ENCODE measurements around the gene NEU4. TPM values are rescaled to one million over a fixed set of nuclear protein-coding genes. Genes with fewer than 3 reads are reported as not detected.

The NEU4 gene
- polyA plus RNA-seq, 1 donor: 0.67 TPM

DNA sequence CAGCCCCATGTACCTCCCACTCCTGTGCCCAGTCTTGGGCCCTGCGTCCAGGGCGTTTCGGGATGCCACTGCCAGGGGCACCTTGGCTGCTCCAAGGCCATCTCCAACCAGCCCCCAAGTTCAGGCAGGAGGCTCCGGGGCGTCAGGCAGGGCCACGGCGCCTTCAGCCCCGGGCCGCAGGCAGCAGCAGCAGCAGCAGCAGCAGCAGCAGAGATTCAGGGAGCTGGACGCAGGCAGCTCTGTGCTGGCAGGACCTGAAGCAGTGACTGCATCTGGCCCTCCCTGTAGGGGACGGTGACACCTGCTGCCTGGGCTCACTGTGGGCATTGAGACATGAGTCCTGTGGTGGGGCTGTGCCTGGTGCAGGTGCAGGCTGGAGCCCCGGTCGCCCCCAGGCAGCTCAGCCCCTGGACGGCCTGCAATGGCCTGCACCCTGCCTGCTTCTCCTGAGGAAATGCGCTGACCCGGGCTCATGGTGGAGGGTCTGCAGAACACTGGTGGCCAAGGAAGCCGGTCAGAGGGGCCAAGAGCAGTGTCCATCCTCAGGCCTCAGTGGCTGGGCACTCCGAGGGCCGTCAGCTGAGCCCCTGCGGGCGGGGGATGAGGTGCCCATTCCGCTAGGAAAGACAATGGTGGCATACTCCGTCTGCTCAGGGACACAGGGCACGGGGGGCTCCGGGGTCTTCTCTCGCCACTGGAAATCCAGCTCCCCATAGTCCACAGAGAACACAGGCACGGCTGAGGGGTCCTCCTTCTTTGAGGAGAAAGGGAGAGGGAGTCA, 41.7 kb downstream of the NEU4 start:
- no peaks in the 10 kb centered on the region for H3K27me3 ChIP-seq (ENCODE audit: control insufficient read depth, insufficient read depth, low read length)
- H3K4me3 ChIP-seq (ENCODE audit: low read length): no peak overlapping the region
- H3K9me3 ChIP-seq (ENCODE audit: control insufficient read depth, low read depth, low read length): no peaks in the 10 kb centered on the region
- no peaks in the 10 kb centered on the region for H3K36me3 ChIP-seq (ENCODE audit: control insufficient read depth, insufficient read depth, low read length)
- no peaks in the 10 kb centered on the region for H3K4me1 ChIP-seq (ENCODE audit: control insufficient read depth, insufficient read depth, low read length)
- WGBS (ENCODE audit: insufficient coverage, low lambda C conversion rate): no CpG with 5 or more reads among the region's 27 CpGs
- DNase-seq: no peak
- H3K27ac ChIP-seq (ENCODE audit: low read length): no peak overlapping the region

DNA sequence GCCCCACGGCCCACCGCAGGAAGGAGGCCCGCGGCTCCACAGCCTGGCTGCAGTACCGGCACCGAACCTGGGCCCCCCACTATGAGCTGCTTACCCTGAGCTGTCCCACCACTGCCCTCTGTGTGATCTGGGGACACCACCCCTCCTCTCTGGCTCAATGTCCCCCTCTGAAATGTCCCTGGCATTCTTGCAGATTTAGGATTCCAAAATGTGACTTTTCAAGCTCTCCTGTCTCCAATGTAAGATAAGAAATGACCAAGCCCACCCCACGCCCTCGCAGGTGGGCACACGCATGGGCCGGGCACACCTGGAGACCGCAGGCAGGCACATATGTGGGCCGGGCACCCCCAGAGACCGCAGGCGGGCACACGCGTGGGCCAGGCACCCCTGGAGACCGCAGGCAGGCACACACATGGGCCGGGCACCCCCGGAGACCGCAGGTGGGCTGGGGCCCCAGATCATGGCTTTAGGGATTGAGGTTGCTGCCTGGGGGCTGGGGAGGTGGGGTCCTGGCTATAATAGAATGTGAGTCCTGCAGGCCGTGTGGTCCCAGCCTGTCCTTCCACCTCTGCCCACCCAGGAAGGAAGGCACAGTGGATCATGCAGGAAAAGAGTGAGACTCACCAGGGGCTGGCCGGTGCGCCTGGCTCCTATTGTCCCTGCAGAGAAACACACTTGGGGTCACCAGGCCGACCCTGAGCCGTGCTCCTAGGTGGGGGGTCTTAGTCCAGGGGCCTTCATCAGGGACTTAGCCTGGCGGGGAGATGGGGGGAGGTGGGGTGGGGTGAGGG, 42.5 kb downstream of the NEU4 start:
- Histone ChIP-seq H3K36me3 (ENCODE audit: control insufficient read depth, insufficient read depth, low read length) (no peaks in the 10 kb centered on the region), H3K27me3 (ENCODE audit: control insufficient read depth, insufficient read depth, low read length) (no peaks in the 10 kb centered on the region), H3K4me1 (ENCODE audit: control insufficient read depth, insufficient read depth, low read length) (no peaks in the 10 kb centered on the region), H3K9me3 (ENCODE audit: control insufficient read depth, low read depth, low read length) (no peaks in the 10 kb centered on the region), H3K27ac (ENCODE audit: low read length) (no peak overlapping the region), H3K4me3 (ENCODE audit: low read length) (no peak overlapping the region)
- no peak for DNase-seq
- no CpG with 5 or more reads among the region's 26 CpGs for WGBS (ENCODE audit: insufficient coverage, low lambda C conversion rate)

DNA sequence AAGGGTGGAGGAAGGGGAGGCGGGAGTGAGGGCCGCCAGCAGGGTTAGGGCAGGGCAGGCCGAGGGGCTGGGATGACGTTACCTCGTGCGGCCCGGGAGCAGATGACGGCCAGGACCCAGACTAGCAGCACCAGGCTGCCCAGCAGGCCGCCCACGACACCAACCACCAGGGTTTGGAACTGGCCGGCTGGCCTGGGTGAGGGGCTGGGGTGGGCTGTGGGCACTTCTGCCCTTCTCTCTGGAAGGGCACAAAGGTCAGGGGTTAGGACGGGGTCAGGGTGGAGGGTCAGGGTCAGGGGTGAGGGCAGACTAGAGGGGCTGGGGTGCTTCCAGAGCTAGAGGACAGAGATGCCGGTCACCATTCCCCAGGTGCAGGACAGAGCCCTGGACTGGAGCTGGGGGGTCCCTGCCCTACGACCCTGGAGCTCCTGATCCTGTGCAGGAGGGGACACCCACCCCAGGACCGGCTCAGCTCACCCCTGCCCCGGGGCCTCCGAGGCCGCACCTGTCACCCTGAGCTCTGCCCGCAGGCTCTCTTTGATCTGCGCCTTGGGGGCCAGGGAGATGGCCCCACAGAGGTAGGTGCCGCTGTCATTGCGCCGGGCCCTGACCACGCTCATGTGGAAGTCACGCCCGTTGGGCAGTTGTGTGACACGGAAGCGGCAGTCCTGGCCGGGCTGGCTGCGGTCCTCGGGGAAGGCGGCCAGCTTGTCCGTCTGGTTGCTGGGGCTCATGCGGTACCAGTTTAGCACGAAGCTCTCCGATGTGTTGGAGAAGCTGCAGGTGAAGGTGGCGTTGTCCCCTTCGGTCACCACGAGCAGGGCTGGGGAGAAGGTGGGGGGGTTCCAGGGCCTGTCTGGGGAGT, 43.4 kb downstream of the NEU4 start:
- H3K9me3 ChIP-seq (ENCODE audit: control insufficient read depth, low read depth, low read length): no peaks in the 10 kb centered on the region
- H3K27me3 ChIP-seq (ENCODE audit: control insufficient read depth, insufficient read depth, low read length): no peaks in the 10 kb centered on the region
- DNase-seq: no peak
- H3K27ac ChIP-seq (ENCODE audit: low read length): no peak overlapping the region
- no peak overlapping the region for H3K4me3 ChIP-seq (ENCODE audit: low read length)
- no peaks in the 10 kb centered on the region for H3K4me1 ChIP-seq (ENCODE audit: control insufficient read depth, insufficient read depth, low read length)
- no peaks in the 10 kb centered on the region for H3K36me3 ChIP-seq (ENCODE audit: control insufficient read depth, insufficient read depth, low read length)
- no CpG with 5 or more reads among the region's 39 CpGs for WGBS (ENCODE audit: insufficient coverage, low lambda C conversion rate)

GRCh38 chr2:241852981-241853631, 44.1 kb downstream of the NEU4 start:
- no peak overlapping the region for H3K27ac ChIP-seq (ENCODE audit: low read length)
- no peak for DNase-seq
- H3K4me3 ChIP-seq (ENCODE audit: low read length): no peak overlapping the region
- no peaks in the 10 kb centered on the region for H3K36me3 ChIP-seq (ENCODE audit: control insufficient read depth, insufficient read depth, low read length)
- H3K9me3 ChIP-seq (ENCODE audit: control insufficient read depth, low read depth, low read length): no peaks in the 10 kb centered on the region
- no peaks in the 10 kb centered on the region for H3K4me1 ChIP-seq (ENCODE audit: control insufficient read depth, insufficient read depth, low read length)
- H3K27me3 ChIP-seq (ENCODE audit: control insufficient read depth, insufficient read depth, low read length): peaks cover 3% of the 10 kb centered on the region
- WGBS (ENCODE audit: insufficient coverage, low lambda C conversion rate): no CpG with 5 or more reads among the region's 10 CpGs

DNA sequence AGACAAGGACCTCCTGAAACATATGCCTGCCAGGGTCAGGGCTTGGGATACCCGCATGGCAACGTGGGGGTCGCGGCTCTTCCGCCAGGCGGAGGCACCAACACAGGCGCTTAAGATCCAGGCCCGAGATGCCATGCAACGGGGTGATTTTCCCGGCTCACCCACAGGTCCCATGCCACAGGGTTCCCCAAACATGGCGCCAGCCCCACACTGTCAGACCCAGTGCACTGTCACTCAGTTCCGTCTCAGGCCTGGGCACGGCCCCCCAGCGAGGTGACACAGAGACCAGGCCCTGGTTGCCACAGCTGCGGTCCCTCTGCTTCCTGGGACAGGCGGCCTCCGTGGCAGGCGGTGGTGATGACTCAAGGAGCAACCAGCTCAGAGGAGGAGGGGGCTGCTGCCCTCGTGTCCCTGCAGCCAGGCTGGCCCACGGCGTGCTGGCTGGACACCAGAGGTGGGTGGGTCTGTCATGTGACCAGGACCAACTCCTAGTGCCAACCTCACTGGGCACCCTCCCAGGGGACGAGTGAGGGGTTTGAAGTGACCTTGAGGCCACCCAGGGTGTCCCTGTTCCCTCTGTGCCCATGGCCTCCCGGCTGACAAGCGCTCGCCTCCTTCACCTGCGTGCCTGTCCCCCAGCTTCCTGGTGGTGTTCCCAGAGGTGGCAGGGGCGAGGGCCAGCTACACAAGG, 44.8 kb downstream of the NEU4 start:
- Histone ChIP-seq H3K36me3 (ENCODE audit: control insufficient read depth, insufficient read depth, low read length) (no peaks in the 10 kb centered on the region), H3K4me1 (ENCODE audit: control insufficient read depth, insufficient read depth, low read length) (no peaks in the 10 kb centered on the region), H3K9me3 (ENCODE audit: control insufficient read depth, low read depth, low read length) (no peaks in the 10 kb centered on the region), H3K27me3 (ENCODE audit: control insufficient read depth, insufficient read depth, low read length) (peaks cover 8% of the 10 kb centered on the region), H3K27ac (ENCODE audit: low read length) (no peak overlapping the region), H3K4me3 (ENCODE audit: low read length) (no peak overlapping the region)
- WGBS (ENCODE audit: insufficient coverage, low lambda C conversion rate): no CpG with 5 or more reads among the region's 27 CpGs
- no peak for DNase-seq

DNA sequence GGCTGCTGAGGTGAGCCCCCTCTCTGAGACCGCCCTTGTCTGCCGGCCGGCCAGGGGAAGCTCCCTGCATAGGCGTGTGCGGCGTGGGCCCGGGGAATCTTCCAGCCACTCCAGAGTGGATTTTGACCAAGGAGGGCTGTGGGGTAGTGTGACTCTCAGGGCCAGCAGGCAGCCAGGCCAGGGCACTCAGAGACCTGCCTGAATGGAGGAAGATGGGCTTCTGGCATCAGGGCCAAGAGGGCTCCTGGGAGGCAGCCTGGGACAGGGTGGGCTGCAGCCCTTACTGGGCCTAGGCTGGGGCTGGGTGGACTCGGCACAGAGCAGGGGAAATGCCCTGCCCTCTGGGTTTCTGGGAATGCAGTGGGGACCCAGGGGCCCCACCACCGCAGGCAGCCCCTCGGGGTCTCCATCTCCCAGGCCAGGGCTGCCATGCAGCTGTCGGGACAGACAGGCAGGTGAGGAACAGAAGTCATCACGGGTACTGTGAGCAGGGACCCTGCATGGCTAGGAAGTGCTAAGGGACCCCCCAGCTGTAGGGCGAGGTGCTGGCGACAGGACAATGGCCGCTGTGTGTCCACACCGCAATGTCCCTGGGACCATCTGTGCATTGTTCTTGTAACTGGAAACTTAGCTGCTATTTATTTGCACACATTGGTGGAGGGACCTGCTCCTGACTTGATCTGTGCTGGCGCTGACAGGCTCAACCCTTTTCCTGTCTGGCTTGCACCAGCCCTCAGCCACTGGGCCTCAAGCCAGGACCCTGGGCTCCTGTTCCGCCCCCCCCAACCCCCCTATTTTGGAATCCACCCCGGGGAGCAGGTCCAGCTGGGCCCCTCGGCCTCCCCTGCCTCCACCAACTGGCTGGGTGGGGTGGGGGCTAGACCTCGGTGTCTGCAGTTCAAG, 45.6 kb downstream of the NEU4 start:
- no peaks in the 10 kb centered on the region for H3K36me3 ChIP-seq (ENCODE audit: control insufficient read depth, insufficient read depth, low read length)
- no peak overlapping the region for H3K4me3 ChIP-seq (ENCODE audit: low read length)
- H3K27ac ChIP-seq (ENCODE audit: low read length): no peak overlapping the region
- WGBS (ENCODE audit: insufficient coverage, low lambda C conversion rate): no CpG with 5 or more reads among the region's 21 CpGs
- no peak for DNase-seq
- H3K27me3 ChIP-seq (ENCODE audit: control insufficient read depth, insufficient read depth, low read length): peaks cover 14% of the 10 kb centered on the region
- peaks cover 3% of the 10 kb centered on the region for H3K4me1 ChIP-seq (ENCODE audit: control insufficient read depth, insufficient read depth, low read length)
- peaks cover 3% of the 10 kb centered on the region for H3K9me3 ChIP-seq (ENCODE audit: control insufficient read depth, low read depth, low read length)

GRCh38 chr2:241855245-241855887, 46.4 kb downstream of the NEU4 start:
- Histone ChIP-seq H3K9me3 (ENCODE audit: control insufficient read depth, low read depth, low read length) (peaks cover 3% of the 10 kb centered on the region), H3K27ac (ENCODE audit: low read length) (no peak overlapping the region), H3K27me3 (ENCODE audit: control insufficient read depth, insufficient read depth, low read length) (peaks cover 16% of the 10 kb centered on the region), H3K4me1 (ENCODE audit: control insufficient read depth, insufficient read depth, low read length) (peaks cover 3% of the 10 kb centered on the region), H3K36me3 (ENCODE audit: control insufficient read depth, insufficient read depth, low read length) (no peaks in the 10 kb centered on the region), H3K4me3 (ENCODE audit: low read length) (no peak overlapping the region)
- no peak for DNase-seq
- WGBS (ENCODE audit: insufficient coverage, low lambda C conversion rate): no CpG with 5 or more reads among the region's 18 CpGs

- Histone ChIP-seq H3K4me3 (ENCODE audit: low read length) (no peak overlapping the region), H3K27ac (ENCODE audit: low read length) (no peak overlapping the region), H3K36me3 (ENCODE audit: control insufficient read depth, insufficient read depth, low read length) (no peaks in the 10 kb centered on the region), H3K9me3 (ENCODE audit: control insufficient read depth, low read depth, low read length) (peaks cover 3% of the 10 kb centered on the region), H3K4me1 (ENCODE audit: control insufficient read depth, insufficient read depth, low read length) (peaks cover 3% of the 10 kb centered on the region), H3K27me3 (ENCODE audit: control insufficient read depth, insufficient read depth, low read length) (peaks cover 19% of the 10 kb centered on the region)
- no peak for DNase-seq
- 100% methylated on average over 1 of the region's 20 CpGs for WGBS (ENCODE audit: insufficient coverage, low lambda C conversion rate)
Measured at GRCh38 chr2:241855888-241856422, 47.0 kb downstream of the NEU4 start.
